NT2/D1 (cell line): ENCODE results near the gene ZCCHC10.
A peak's percentile ranks its signal among the peaks of the same experiment; 100 is the strongest.
"Not testable (repeated sequence)": the region's sequence is repeated elsewhere in the genome, so short reads cannot be mapped to it uniquely, and the experiment has no call there.

Experiments
- DNase-seq: peaks from one replicate; pipeline ENCODE4 v3.0.0-alpha.2; 2011; ENCODE audit warnings: low read depth, low spot score
- H3K27me3 ChIP-seq: 2 replicates; pipeline ENCODE4 v1.6.0; 2011; ENCODE audit warnings: mild to moderate bottlenecking; ENCODE audit not compliant: insufficient read length, insufficient read depth
- H3K36me3 ChIP-seq: 2 replicates; pipeline ENCODE4 v1.6.1; 2011; ENCODE audit warnings: mild to moderate bottlenecking, low read length, mixed read lengths; ENCODE audit not compliant: insufficient read depth, insufficient read length
- H3K4me1 ChIP-seq: 2 replicates; pipeline ENCODE4 v1.5.1; 2011; ENCODE audit not compliant: insufficient read depth, insufficient read length
- H3K4me3 ChIP-seq: 2 replicates; pipeline ENCODE4 v1.5.1; 2011; ENCODE audit warnings: low read depth; ENCODE audit not compliant: insufficient read length
- H3K9ac ChIP-seq: 2 replicates; pipeline ENCODE4 v1.6.0; 2011; ENCODE audit warnings: low read depth; ENCODE audit not compliant: insufficient read length
- H3K9me3 ChIP-seq: 2 replicates; pipeline ENCODE4 v1.5.1; 2011; ENCODE audit warnings: mild to moderate bottlenecking, low read length; ENCODE audit not compliant: insufficient read depth
- SUZ12 ChIP-seq: IDR thresholded peaks from 2 replicates; pipeline ENCODE4 v1.6.1; 2011; ENCODE audit not compliant: insufficient read length, insufficient read depth; ENCODE audit errors: extremely low read depth
- YY1 ChIP-seq: IDR thresholded peaks from 2 replicates; pipeline ENCODE4 v1.6.1; 2011; ENCODE audit not compliant: insufficient read length, insufficient read depth
- ZNF274 ChIP-seq: IDR thresholded peaks from 2 replicates; pipeline ENCODE4 v1.6.1; 2011; ENCODE audit warnings: mild to moderate bottlenecking, low read depth, low read length

ZCCHC10 gene

GRCh38 chr5:132971483-132972435, 54.6 kb downstream of the ZCCHC10 start:
- no peaks in the 10 kb centered on the region for H3K4me1 ChIP-seq
- H3K27me3 ChIP-seq: no peaks in the 10 kb centered on the region
- H3K9me3 ChIP-seq: 0 out of 2 replicates have a peak, but pooled peaks cover 5% of the 10 kb centered on the region
- no peak overlapping the region for H3K9ac ChIP-seq
- H3K36me3 ChIP-seq: no peaks in the 10 kb centered on the region
- no peak for DNase-seq
- TF ChIP-seq YY1 (no peak), ZNF274 (no peak), SUZ12 (no peak)
- no peak overlapping the region for H3K4me3 ChIP-seq

DNA sequence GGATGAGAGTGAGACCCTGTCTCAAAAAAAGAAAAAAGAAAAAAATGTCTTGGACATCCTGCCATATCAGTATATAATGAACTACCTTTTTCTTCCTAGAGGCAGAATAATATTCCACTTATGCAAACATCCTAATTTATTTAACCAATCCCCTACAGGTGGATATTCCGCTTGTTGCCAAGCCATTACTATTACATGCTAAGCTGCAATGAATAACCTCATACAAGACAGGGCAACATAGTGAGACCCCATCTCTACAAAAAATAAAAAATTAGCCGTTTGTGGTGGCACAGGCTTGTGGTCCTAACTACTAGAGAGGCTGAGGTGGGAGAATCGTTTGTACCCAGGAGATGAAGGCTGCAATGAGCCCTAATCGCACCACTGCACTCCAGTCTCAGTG, 61.2 kb downstream of the ZCCHC10 start:
- H3K36me3 ChIP-seq: no peaks in the 10 kb centered on the region
- no peaks in the 10 kb centered on the region for H3K27me3 ChIP-seq
- no peaks in the 10 kb centered on the region for H3K4me1 ChIP-seq
- no peak overlapping the region for H3K9ac ChIP-seq
- DNase-seq: no peak
- no peaks in the 10 kb centered on the region for H3K9me3 ChIP-seq
- H3K4me3 ChIP-seq: no peak overlapping the region
- TF ChIP-seq ZNF274 (no peak), SUZ12 (no peak), YY1 (no peak)

DNA sequence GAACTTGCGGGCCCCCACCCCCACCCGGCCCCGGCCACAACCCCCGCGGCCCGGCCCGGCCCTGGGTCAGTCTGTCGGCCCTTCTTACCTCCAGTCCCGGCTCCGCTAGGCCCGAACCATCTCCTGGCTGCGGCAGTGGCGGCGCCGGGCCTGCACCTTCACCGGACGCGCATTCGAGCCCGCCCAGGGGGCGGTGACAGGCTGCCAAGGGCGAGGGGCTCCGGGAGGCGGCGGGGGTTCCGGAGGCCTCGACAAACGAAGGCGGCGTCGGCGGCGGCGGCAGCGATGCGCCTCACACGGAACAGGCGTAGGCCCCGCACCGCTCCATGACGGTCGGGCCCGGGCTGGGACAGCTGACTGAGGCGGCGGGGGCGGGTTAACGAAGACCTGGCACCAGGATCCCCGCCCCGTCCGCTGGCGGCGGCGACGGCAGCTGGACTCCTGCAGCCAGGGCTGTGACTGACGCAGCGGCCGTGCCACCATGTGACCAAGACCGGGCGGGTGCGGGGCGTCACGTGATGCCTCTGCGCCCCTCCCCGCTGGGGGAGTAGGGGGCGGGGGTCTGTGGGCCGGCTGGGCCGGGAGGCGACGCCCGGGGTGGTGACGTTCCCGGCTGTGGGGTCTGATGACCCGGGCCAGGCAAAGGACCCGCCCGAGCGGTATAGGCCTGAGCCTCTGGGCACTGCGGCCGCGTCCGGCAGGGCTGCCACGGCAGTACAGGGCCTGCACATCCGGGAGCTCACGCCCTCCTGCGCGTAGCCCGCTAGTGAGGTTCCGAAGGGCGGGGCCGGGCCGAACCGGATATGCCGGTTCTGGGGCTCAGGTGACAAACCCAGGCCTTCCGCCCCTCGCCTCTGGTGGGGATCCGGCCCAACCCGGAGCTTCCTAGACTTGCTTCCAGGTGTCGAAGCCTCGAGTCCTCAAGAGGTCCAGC, 62.9 kb downstream of the ZCCHC10 start, which contains the start of gene AFF4:
Gene AFF4 (minus strand): TSS at position 464 of the 934 bp plus-strand sequence. CDS start 26,445 bp downstream, outside the sequence.
- Histone ChIP-seq H3K9me3 (no peaks in the 10 kb centered on the region), H3K9ac (peak within 1 kb of the TSS; percentile 93), H3K27me3 (no peaks in the 10 kb centered on the region), H3K4me1 (no peaks in the 10 kb centered on the region), H3K4me3 (peak within 1 kb of the TSS; percentile 70), H3K36me3 (no peaks in the 10 kb centered on the region)
- peak; percentile 80 for DNase-seq
- TF ChIP-seq SUZ12 (no peak), YY1 (no peak), ZNF274 (no peak)

DNA sequence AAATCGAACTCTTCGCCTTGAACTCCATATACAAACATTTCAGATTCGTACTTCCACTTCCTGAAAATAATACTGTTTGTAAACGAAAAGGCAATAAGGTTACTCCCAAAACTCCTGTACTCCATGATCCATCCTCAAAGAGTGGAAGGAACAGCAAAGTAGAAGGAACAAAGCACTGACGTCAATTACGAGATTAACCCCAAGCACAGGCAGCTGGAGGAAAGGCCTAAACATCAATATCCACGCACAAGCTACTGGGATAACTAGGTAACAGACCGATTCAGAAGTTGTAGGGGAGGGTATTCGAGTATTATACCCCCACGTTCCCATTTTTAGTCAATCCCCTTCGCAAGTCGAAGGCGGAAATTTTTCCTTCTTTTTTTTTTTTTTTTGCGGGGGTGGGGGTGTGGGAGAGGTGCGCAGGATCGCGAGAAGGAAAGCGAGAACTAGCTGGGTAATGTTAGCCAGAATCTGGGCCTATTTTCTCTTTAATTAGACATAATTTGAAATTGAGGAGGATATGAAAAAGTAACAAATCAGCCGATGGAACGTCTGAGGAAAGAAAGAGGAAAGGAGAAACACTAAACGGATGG, 63.8 kb downstream of the ZCCHC10 start:
- H3K27me3 ChIP-seq: no peaks in the 10 kb centered on the region
- TF ChIP-seq SUZ12: no peak
- no peak for TF ChIP-seq YY1
- no peak for TF ChIP-seq ZNF274
- H3K4me3 ChIP-seq: peak overlapping the region; percentile 70
- no peaks in the 10 kb centered on the region for H3K9me3 ChIP-seq
- no peaks in the 10 kb centered on the region for H3K4me1 ChIP-seq
- no peaks in the 10 kb centered on the region for H3K36me3 ChIP-seq
- no peak for DNase-seq
- peak overlapping the region; percentile 93 for H3K9ac ChIP-seq

DNA sequence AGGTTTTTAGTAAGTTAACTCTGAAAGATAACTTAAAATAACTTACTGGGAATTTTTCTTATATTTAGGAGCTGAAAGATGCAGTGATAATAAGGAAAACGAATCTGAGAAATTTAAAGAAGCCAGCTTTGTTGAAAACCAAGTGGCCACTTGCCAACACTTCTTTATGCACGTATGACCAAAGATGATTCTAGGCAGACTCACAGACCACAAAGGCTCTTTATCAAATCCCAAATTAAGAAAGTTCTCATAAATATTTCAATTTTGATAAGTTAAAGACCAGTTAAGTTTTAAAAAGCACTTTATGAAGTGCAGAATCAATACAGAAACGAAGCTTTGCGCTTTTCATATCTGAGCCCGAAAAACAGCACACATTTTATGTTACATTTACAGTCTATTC, 64.5 kb downstream of the ZCCHC10 start:
- Histone ChIP-seq H3K9me3 (no peaks in the 10 kb centered on the region), H3K9ac (peak overlapping the region; percentile 93), H3K4me1 (no peaks in the 10 kb centered on the region), H3K36me3 (peaks cover 2% of the 10 kb centered on the region), H3K27me3 (no peaks in the 10 kb centered on the region), H3K4me3 (peak overlapping the region; percentile 70)
- no peak for DNase-seq
- TF ChIP-seq SUZ12 (no peak), YY1 (no peak), ZNF274 (no peak)

GRCh38 chr5:132961123-132961815, 65.1 kb downstream of the ZCCHC10 start:
- not testable (repeated sequence) for H3K27me3 ChIP-seq, H3K4me1 ChIP-seq, H3K36me3 ChIP-seq, H3K9me3 ChIP-seq, DNase-seq
- H3K9ac ChIP-seq: peak overlapping the region; percentile 93
- H3K4me3 ChIP-seq: peak overlapping the region; percentile 70

DNA sequence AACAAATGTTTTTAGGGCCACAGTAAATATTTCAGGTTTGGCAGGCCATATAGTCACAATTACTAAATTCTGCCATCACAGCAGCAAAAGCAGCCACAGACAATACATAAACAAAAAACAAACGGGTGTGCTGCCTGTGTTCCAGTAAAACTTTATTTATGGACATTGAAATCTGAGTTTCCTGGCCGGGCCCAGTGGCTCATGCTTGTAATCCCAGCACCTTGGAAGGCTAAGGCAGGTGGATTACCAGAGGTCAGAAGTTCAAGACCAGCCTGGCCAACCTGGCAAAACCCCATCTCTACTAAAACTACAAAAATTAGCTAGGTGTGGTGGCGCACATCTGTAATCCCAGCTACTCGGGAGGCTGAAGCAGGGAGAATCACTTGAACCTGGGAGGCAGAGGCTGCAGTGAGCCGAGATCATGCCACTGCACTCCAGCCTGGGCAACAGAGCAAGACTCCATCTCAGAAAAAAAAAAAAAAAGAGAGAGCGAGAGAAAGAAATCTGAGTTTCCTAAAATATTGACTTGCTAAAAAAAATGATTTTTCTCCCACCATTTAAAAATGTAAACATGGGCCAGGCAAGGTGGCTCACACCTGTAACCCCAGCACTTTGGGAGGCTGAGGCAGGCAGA, 70.1 kb downstream of the ZCCHC10 start:
- not testable (repeated sequence) for H3K27me3 ChIP-seq, H3K4me1 ChIP-seq, H3K4me3 ChIP-seq, H3K9ac ChIP-seq, DNase-seq, H3K9me3 ChIP-seq
- peaks cover 18% of the 10 kb centered on the region for H3K36me3 ChIP-seq
